ENCODE data around the gene COG5. TPM values are rescaled to one million over a fixed set of nuclear protein-coding genes. Genes with fewer than 3 reads are reported as not detected.

Gene COG5
- total RNA-seq, 6 experiments from 2014 or later: 13.9 to 21.3 (median 15.5) TPM

GRCh38 chr7:107592361-107593024 lies 28.8 kb upstream of the COG5 start:
- H3K4me1 ChIP-seq: no peaks in the 10 kb centered on the region
- H3K4me3 ChIP-seq: no peak overlapping the region
- peaks cover 0 to 17% (median 0%) of the 10 kb centered on the region in 4 donors for H3K36me3 ChIP-seq
- intact Hi-C loops (cut with DNase I): no loop called here
- H3K9me3 ChIP-seq: no peaks in the 10 kb centered on the region
- no peak for DNase-seq
- 95% methylated on average over 5 of the region's 5 CpGs for WGBS (ENCODE audit: insufficient coverage, low coverage, low lambda C conversion rate, missing lambda C conversion rate)
- H3K27ac ChIP-seq: no peak overlapping the region
- ATAC-seq: no peak
- no peaks in the 10 kb centered on the region for H3K27me3 ChIP-seq
- no peak for TF ChIP-seq CTCF (IDR thresholded peaks at IDR 0.05)
- TF ChIP-seq POLR2A (IDR thresholded peaks at IDR 0.05): no peak

DNA sequence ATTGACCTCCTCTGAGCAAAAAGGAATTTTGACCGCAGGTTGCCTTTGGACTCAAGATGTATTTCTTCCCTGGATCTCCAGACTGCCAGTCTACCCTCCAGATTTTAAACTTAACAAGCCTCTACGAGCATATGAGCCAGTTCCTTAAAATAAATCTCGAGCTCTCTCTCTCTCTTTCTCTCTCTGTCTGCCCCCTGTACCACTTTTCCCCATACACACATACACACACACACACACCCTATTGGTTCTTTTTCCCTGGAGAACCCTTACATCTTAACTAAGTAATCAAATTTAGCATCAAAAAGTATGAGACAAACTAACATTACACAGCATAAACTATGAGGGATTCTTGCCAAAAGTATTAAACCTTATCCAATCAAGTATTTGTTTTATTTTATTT lies 27.7 kb upstream of the COG5 start:
- H3K27me3 ChIP-seq: no peaks in the 10 kb centered on the region
- peaks cover 0 to 17% (median 0%) of the 10 kb centered on the region in 4 donors for H3K36me3 ChIP-seq
- intact Hi-C loops (cut with DNase I): no loop called here
- no peaks in the 10 kb centered on the region for H3K4me1 ChIP-seq
- TF ChIP-seq POLR2A (IDR thresholded peaks at IDR 0.05): no peak
- no peak for TF ChIP-seq CTCF (IDR thresholded peaks at IDR 0.05)
- no peak overlapping the region for H3K4me3 ChIP-seq
- no peaks in the 10 kb centered on the region for H3K9me3 ChIP-seq
- no peak overlapping the region for H3K27ac ChIP-seq
- DNase-seq (no peak), ATAC-seq (no peak)
- WGBS (ENCODE audit: insufficient coverage, low coverage, low lambda C conversion rate, missing lambda C conversion rate): 92% methylated on average over 3 of the region's 3 CpGs

DNA sequence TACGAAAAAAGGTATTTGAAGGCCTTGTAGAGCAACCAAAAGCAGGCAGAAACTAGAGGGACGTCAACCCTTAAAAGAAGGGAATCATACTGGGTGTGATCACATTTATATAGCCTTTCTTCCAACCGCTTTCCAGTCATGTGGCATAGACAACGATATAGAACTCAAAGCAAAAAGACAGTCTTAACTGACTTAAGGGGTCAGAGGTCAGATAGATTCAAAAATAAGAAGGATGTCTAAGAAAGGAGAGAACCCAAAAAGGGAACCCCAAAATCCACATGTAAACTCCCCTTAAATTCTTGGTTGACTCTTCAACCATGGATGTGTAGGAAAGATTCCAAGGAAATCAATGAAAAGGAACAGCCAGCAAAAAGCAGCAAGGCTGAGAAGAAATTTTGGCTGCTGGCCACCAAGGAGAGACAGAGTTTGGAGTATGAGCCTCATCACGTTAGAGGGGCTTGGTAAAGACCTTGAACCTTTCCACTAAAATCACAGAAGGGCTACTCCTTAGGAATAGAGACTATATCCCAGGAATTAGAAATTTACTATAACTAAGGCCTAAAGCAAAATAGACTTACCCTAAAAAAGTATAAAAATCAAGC lies 24.9 kb upstream of the COG5 start:
- no peak for ATAC-seq
- WGBS (ENCODE audit: insufficient coverage, low coverage, low lambda C conversion rate, missing lambda C conversion rate): 96% methylated on average over 2 of the region's 5 CpGs
- TF ChIP-seq CTCF (IDR thresholded peaks at IDR 0.05) (no peak), POLR2A (IDR thresholded peaks at IDR 0.05) (no peak)
- Histone ChIP-seq H3K36me3 (no peaks in the 10 kb centered on the region), H3K4me1 (no peaks in the 10 kb centered on the region), H3K4me3 (no peak overlapping the region), H3K27ac (no peak overlapping the region), H3K9me3 (no peaks in the 10 kb centered on the region), H3K27me3 (no peaks in the 10 kb centered on the region)
- DNase-seq: no peak
- intact Hi-C loops (cut with DNase I): no loop called here

DNA sequence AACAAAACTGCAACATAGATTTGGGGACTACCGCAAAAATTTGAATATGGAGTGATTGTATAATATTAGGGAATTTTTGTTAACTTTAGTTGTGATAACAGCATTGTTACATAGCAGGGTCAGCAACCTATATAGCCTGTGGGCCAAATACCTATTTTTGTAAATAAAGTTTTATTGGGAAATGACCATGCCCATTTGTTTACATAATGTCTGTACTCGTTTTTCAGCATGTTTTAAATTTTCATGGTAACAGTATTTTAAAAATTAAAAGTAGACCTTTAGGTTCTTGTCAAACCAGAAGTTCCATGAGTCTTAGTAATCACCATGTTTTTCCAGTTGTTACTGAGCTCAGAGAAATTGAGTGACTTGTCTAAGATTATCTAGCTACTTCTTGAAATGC lies 21.0 kb upstream of the COG5 start:
- no peaks in the 10 kb centered on the region for H3K27me3 ChIP-seq
- intact Hi-C loops (cut with DNase I): no loop called here
- WGBS (ENCODE audit: insufficient coverage, low coverage, low lambda C conversion rate, missing lambda C conversion rate): 84% methylated on average over 2 of the region's 2 CpGs

More for the DNA sequence above, 21.0 kb upstream of the COG5 start:
- DNase-seq: no peak
- Histone ChIP-seq H3K36me3 (no peaks in the 10 kb centered on the region), H3K4me3 (no peak overlapping the region), H3K4me1 (peaks cover 0 to 16% (median 0%) of the 10 kb centered on the region in 4 donors), H3K27ac (no peak overlapping the region), H3K9me3 (no peaks in the 10 kb centered on the region)
- TF ChIP-seq POLR2A (IDR thresholded peaks at IDR 0.05) (no peak), CTCF (IDR thresholded peaks at IDR 0.05) (no peak)
- no peak for ATAC-seq

Measured in right lobe of liver (tissue), 6 donors.